PC-9 (cell line): Measurements from ENCODE around the gene PPP1R9B.

ENCODE experiments used
- CTCF ChIP-seq: fragments of 200-600 bp; sonication (generic); conservative IDR thresholded peaks from 2 replicates; pipeline ENCODE4 v1.6.1; 2017; ENCODE audit warnings: mixed run types, antibody characterized with exemption, mild to moderate bottlenecking, moderate library complexity
- EZH2 ChIP-seq: fragments of 200-600 bp; sonication (generic); IDR thresholded peaks from 2 replicates; pipeline ENCODE4 v1.8.0; 2017; ENCODE audit warnings: antibody characterized with exemption, low read depth

GRCh38 chr17:50111673-50112655 is 38.5 kb downstream of the PPP1R9B start:
- TF ChIP-seq CTCF (no peak), EZH2 (no peak)
